Hippocampal formation (tissue), 2 donors: ENCODE results near the gene DBNDD2.

ENCODE experiments used
- DNase-seq, 2 donors: peaks; one replicate each; lab custom pipeline; 2025; lab: John Stamatoyannopoulos, UW

DBNDD2 gene

GRCh38 chr20:45378191-45378590, 29.9 kb upstream of the DBNDD2 start, which contains the start of gene TP53TG5:
Gene TP53TG5, minus strand, starts transcription at chr20:45378325. Its CDS starts 89 bp downstream, at chr20:45378236.
- peak; percentile 30 to 71 for DNase-seq

- DNase-seq = no peak
Measured at GRCh38 chr20:45387274-45387673, 20.8 kb upstream of the DBNDD2 start.

GRCh38 chr20:45390931-45391330, 17.2 kb upstream of the DBNDD2 start:
- DNase-seq = no peak

GRCh38 chr20:45391559-45391958, 16.5 kb upstream of the DBNDD2 start:
- no peak for DNase-seq

- peak; percentile 38 to 43 for DNase-seq
Measured at GRCh38 chr20:45392733-45393132, 15.4 kb upstream of the DBNDD2 start.

- no peak for DNase-seq
Measured at GRCh38 chr20:45394221-45395113, 13.6 kb upstream of the DBNDD2 start.

- no peak for DNase-seq
Measured at GRCh38 chr20:45395114-45395415, 13.0 kb upstream of the DBNDD2 start.

- DNase-seq = no peak
Measured at GRCh38 chr20:45399018-45399417, 9.1 kb upstream of the DBNDD2 start.

GRCh38 chr20:45400346-45401031, 7.6 kb upstream of the DBNDD2 start:
- DNase-seq = no peak

GRCh38 chr20:45402946-45403345, 5.1 kb upstream of the DBNDD2 start:
- no peak for DNase-seq

GRCh38 chr20:45404438-45404837, 3.7 kb upstream of the DBNDD2 start:
- DNase-seq = no peak

GRCh38 chr20:45405571-45406259, 2.4 kb upstream of the DBNDD2 start:
- DNase-seq = no peak

- peak; percentile 35 to 66 for DNase-seq
Measured at GRCh38 chr20:45406260-45407066, 1.6 kb upstream of the DBNDD2 start.

GRCh38 chr20:45407067-45407745, 883 bp upstream of the DBNDD2 start:
- peak; percentile 46 to 58 for DNase-seq

- DNase-seq = peak; percentile 31 to 39
Measured at GRCh38 chr20:45408646-45409213, 641 bp downstream of the DBNDD2 start.

GRCh38 chr20:45409521-45410272, 1.6 kb downstream of the DBNDD2 start:
- no peak for DNase-seq

GRCh38 chr20:45410887-45411286, 2.8 kb downstream of the DBNDD2 start:
- DNase-seq = no peak

GRCh38 chr20:45412653-45413052, 4.6 kb downstream of the DBNDD2 start:
- no peak for DNase-seq

GRCh38 chr20:45413479-45413878, 5.4 kb downstream of the DBNDD2 start:
- DNase-seq = no peak
